HepG2 (cell line): ENCODE data around the gene AP4E1. TPM values are rescaled to one million over a fixed set of nuclear protein-coding genes. Genes with fewer than 3 reads are reported as not detected.

Source experiments
- ATAC-seq: fragments of 200-7000 bp; cut with Tn5 transposase; 3 replicates; pipeline ENCODE4 v1.9.1; 2020; ENCODE audit warnings: mild to moderate bottlenecking, moderate library complexity
- BruUV-seq: library from RNA; stranded (reverse); fragments of 400-500 nt; replicated peaks from 2 replicates; lab custom pipeline; 2021; lab: Mats Ljungman, UMichigan
- CTCF ChIA-PET: fragments of 300-600 bp; formaldehyde crosslinking; extraction: SDS; loops from one replicate; lab custom pipeline; 2021; ENCODE audit warnings: low total read pairs, inconsistent platforms, low intra/inter-chr PET ratio; lab: Yijun Ruan, JAX
- POLR2A ChIA-PET: fragments of 350-600 bp; sonication (Branson Sonifier 250); formaldehyde crosslinking; loops from one replicate; lab custom pipeline; 2020; ENCODE audit warnings: antibody characterized with exemption, inconsistent platforms; lab: Yijun Ruan, JAX
- DNase-seq: peaks from one replicate; pipeline ENCODE4 v3.0.0-alpha.2; 2015; ENCODE audit warnings: low spot score
- FAIRE-seq: peaks from 3 replicates; lab custom pipeline; 2011; peaks lifted over from hg19 to GRCh38; lab: Jason Lieb, UNC
- H2AFZ ChIP-seq: one replicate; pipeline ENCODE4 v1.6.1; 2011; ENCODE audit warnings: low read length, inconsistent platforms
- H3K27ac ChIP-seq: fragments of 300-600 bp; 3 replicates; pipeline ENCODE4 v1.8.0; 2011; ENCODE audit warnings: mixed run types, mild to moderate bottlenecking, mixed read lengths, low read length, inconsistent platforms; ENCODE audit not compliant: insufficient read depth; ENCODE audit errors: extremely low read length
- H3K27me3 ChIP-seq, 2 experiments: fragments of 200-600 bp in 1 of 2; 2 replicates in 1 of 2; 3 replicates in 1 of 2; pipeline versions ENCODE4 v1.6.0 to v1.8.0; 2011; ENCODE audit warnings: low read length in 2 of 2, mild to moderate bottlenecking in 2 of 2, moderate library complexity in 2 of 2, inconsistent platforms in 1 of 2; ENCODE audit not compliant: insufficient read depth in 2 of 2, control insufficient read depth in 1 of 2
- H3K36me3 ChIP-seq, 2 experiments: fragments of 200-600 bp in 1 of 2; replicated peaks in 1 of 2; 2 replicates in 1 of 2; 3 replicates in 1 of 2; pipeline versions ENCODE4 v1.5.1 to v1.8.0; 2011; ENCODE audit warnings: low read length in 2 of 2, inconsistent platforms in 1 of 2; ENCODE audit not compliant: insufficient read depth in 2 of 2, control insufficient read depth in 1 of 2
- H3K4me1 ChIP-seq: 2 replicates; pipeline ENCODE4 v1.5.1; 2012; ENCODE audit warnings: low read length, inconsistent platforms; ENCODE audit not compliant: insufficient read depth
- H3K4me2 ChIP-seq: 2 replicates; pipeline ENCODE4 v1.6.0; 2011; ENCODE audit warnings: low read depth, low read length, inconsistent platforms
- H3K4me3 ChIP-seq, 3 experiments: fragments of 200-600 bp in 1 of 3; sonication (generic), shearing (Covaris generic) in 1 of 3; replicated peaks in 1 of 3; 2 replicates each; pipeline ENCODE4 v1.5.1; 2011 to 2016; ENCODE audit warnings: low read length in 3 of 3, inconsistent platforms in 2 of 3, low read depth in 2 of 3, mild to moderate bottlenecking in 2 of 3, control low read depth in 1 of 3, mixed read lengths in 1 of 3; ENCODE audit not compliant: insufficient read depth in 1 of 3
- H3K79me2 ChIP-seq: one replicate; pipeline ENCODE4 v1.6.1; 2011; ENCODE audit warnings: low read length, inconsistent platforms; ENCODE audit not compliant: insufficient read depth
- H3K9ac ChIP-seq: 2 replicates; pipeline ENCODE4 v1.6.0; 2011; ENCODE audit warnings: mild to moderate bottlenecking, low read depth, low read length, inconsistent platforms; ENCODE audit not compliant: insufficient read depth
- H3K9me3 ChIP-seq: 2 replicates; pipeline ENCODE4 v1.5.1; 2012; ENCODE audit warnings: mild to moderate bottlenecking, low read length
- H4K20me1 ChIP-seq: 2 replicates; pipeline ENCODE4 v1.6.0; 2011; ENCODE audit warnings: inconsistent platforms, mild to moderate bottlenecking, low read length, moderate library complexity; ENCODE audit not compliant: insufficient read depth
- AGO1 ChIP-seq: fragments of 200-400 bp; formaldehyde crosslinking; IDR thresholded peaks from 2 replicates; pipeline ENCODE4 v1.6.1; 2017; ENCODE audit warnings: mild to moderate bottlenecking, low read depth, low read length, moderate library complexity; ENCODE audit not compliant: poor library complexity, severe bottlenecking
- NFE2L1 ChIP-seq: sonication (generic); formaldehyde crosslinking; IDR thresholded peaks from 2 replicates; pipeline ENCODE4 v1.4.0; 2020; ENCODE audit warnings: missing genetic modification reagents, mild to moderate bottlenecking, borderline replicate concordance
- PCBP2 ChIP-seq: fragments of 200-400 bp; formaldehyde crosslinking; optimal IDR thresholded peaks from 2 replicates; pipeline ENCODE3; 2018; ENCODE audit warnings: low read length, low read depth; ENCODE audit not compliant: poor library complexity, severe bottlenecking
- TFE3 ChIP-seq: IDR thresholded peaks from 2 replicates; pipeline ENCODE4 v1.6.1; 2016
- TP53 ChIP-seq: sonication (generic); formaldehyde crosslinking; conservative IDR thresholded peaks from 2 replicates; pipeline ENCODE4 v1.4.0; 2020; ENCODE audit warnings: missing genetic modification reagents
- ZHX2 ChIP-seq, 2 experiments: sonication (generic) in 1 of 2; formaldehyde crosslinking in 1 of 2; IDR thresholded peaks; 2 replicates each; pipeline versions ENCODE4 v1.6.1 to v1.9.0; 2014 to 2022; ENCODE audit warnings: antibody characterized with exemption in 1 of 2, borderline replicate concordance in 1 of 2, inconsistent platforms in 1 of 2, low read depth in 1 of 2, missing genetic modification reagents in 1 of 2
- ZMYM4 ChIP-seq: sonication (generic); formaldehyde crosslinking; IDR thresholded peaks from 2 replicates; pipeline ENCODE4 v1.8.1; 2023; ENCODE audit warnings: mild to moderate bottlenecking, missing genetic modification reagents
- ZNF513 ChIP-seq: sonication (generic); formaldehyde crosslinking; conservative IDR thresholded peaks from 2 replicates; pipeline ENCODE4 v1.5.0; 2020; ENCODE audit warnings: missing genetic modification reagents
- ZNF574 ChIP-seq: sonication (generic); formaldehyde crosslinking; IDR thresholded peaks from 2 replicates; pipeline ENCODE4 v1.4.0; 2020; ENCODE audit warnings: missing genetic modification reagents
- ZNF776 ChIP-seq: sonication (generic); formaldehyde crosslinking; IDR thresholded peaks from 2 replicates; pipeline ENCODE4 v1.4.0; 2020; ENCODE audit warnings: mild to moderate bottlenecking, missing genetic modification reagents
- WGBS: methylation state at CpG from one replicate; pipeline ENCODE4 v1.1.6; 2017; ENCODE audit warnings: low lambda C conversion rate; 5-methylcytosine and 5-hydroxymethylcytosine counted together
- in situ Hi-C: cut with HindIII; loops from 2 replicates; pipeline ENCODE4 v1.10.0; 2017; ENCODE audit warnings: low pct_unique_long_range_greater_than_20kb; ENCODE audit not compliant: extremely low pct_ligation_motif_present
- intact Hi-C: fragments of 100-400 bp; cut with micrococcal nuclease; formaldehyde crosslinking; loops from one replicate; pipeline ENCODE4 v1.10.0; 2022; ENCODE audit not compliant: unreplicated experiment
- polyA plus RNA-seq, 8 experiments: library from polyadenylated mRNA; depleted of rRNA in 3 of 8; stranded (reverse) in 7 of 8; unstranded in 1 of 8; fragments of >200 nt; fragmentation: Illumina TruSeq in 4 of 8; extraction: Trizol in 4 of 8; gene quantifications; 2 replicates each; pipeline versions ENCODE4 v1.2.1 to v1.2.3, GENCODE V29; 2011 to 2016; ENCODE audit warnings: low read depth in 4 of 8, missing spikeins in 1 of 8, mixed read lengths in 1 of 8; ENCODE audit not compliant: insufficient read depth in 1 of 8
- total RNA-seq, 5 experiments: library from RNA; depleted of rRNA; stranded (reverse); fragments of >200 nt; fragmentation: Illumina TruSeq; extraction: Trizol; gene quantifications; 2 replicates each; pipeline ENCODE4 v1.2.3, GENCODE V29; 2016; ENCODE audit warnings: low read depth in 1 of 5

AP4E1 gene
- total and polyA plus RNA-seq, 2 of the 13 experiments (the other 11 are each of a cell fraction or from before 2014, with no cell fraction given) = 2.2 to 7.8 TPM

- TF ChIP-seq TFE3 (CRISPR knock-in tag) (no peak), NFE2L1 (CRISPR knock-in tag) (no peak), ZNF513 (no peak), TP53 (CRISPR knock-in tag) (no peak), ZMYM4 (no peak)
Observed at GRCh38 chr15:50883903-50884302, 24.6 kb upstream of the AP4E1 start (continued).

GRCh38 chr15:50884540-50884939, 23.9 kb upstream of the AP4E1 start:
- Histone ChIP-seq H3K9ac (no peak overlapping the region), H3K79me2 (no peaks in the 10 kb centered on the region), H3K36me3 (no peaks in the 10 kb centered on the region), H2AFZ (no peak overlapping the region), H3K4me3 (peak overlapping the region in 1 of 3 experiments; percentile 59; a peak in 1 of 6 replicates), H4K20me1 (no peaks in the 10 kb centered on the region), H3K4me1 (peaks cover 18% of the 10 kb centered on the region), H3K9me3 (no peaks in the 10 kb centered on the region), H3K27ac (no peak overlapping the region), H3K4me2 (peak overlapping the region; percentile 98), H3K27me3 (no peaks in the 10 kb centered on the region; a peak in 1 of 5 replicates)
- in situ Hi-C loops = no loop called here
- intact Hi-C loops = no loop called here
- POLR2A ChIA-PET = no interaction called here
- ATAC-seq (no peak), DNase-seq (no peak), FAIRE-seq (no peak)
- WGBS = 95% methylated on average over 5 of the region's 5 CpGs
- BruUV-seq = no TSS peak
- CTCF ChIA-PET = interaction anchor here (4.1 kb wide), 1 partner anchor 209 kb away, joined by 25 read pairs; no protein-coding TSS in a partner anchor
- no peak for TF ChIP-seq PCBP2
- no peak for TF ChIP-seq AGO1
- TF ChIP-seq ZNF776 (CRISPR knock-in tag) = no peak
- TF ChIP-seq ZNF574 (CRISPR knock-in tag) = no peak
- TF ChIP-seq ZHX2 (IDR thresholded peaks at IDR 0.05; ENCODE audit: low read depth) = no peak
- TF ChIP-seq ZHX2 (CRISPR knock-in tag; IDR thresholded peaks at IDR 0.05; ENCODE audit: borderline replicate concordance) = no peak
